Activated B cell treated with CpG ODN at 0.5 μM for 24 hours (primary cell): ENCODE data around the gene SIPA1. TPM values are rescaled to one million over a fixed set of nuclear protein-coding genes. Genes with fewer than 3 reads are reported as not detected.

Experiments
- ATAC-seq: fragments of 200-7000 bp; cut with Tn5 transposase; one replicate; pipeline ENCODE4 v1.10.0; 2021; ENCODE audit warnings: low read depth, mild to moderate bottlenecking, moderate library complexity
- CTCF ChIA-PET: fragments of 350-600 bp; sonication (Branson Sonifier 250); formaldehyde crosslinking; loops from one replicate; lab custom pipeline; 2021; ENCODE audit warnings: antibody characterized with exemption; lab: Charles Lee
- POLR2A ChIA-PET: fragments of 350-600 bp; sonication (Branson Sonifier 250); formaldehyde crosslinking; loops from one replicate; lab custom pipeline; 2021; ENCODE audit warnings: antibody characterized with exemption; lab: Charles Lee
- DNase-seq: peaks from one replicate; pipeline ENCODE4 v3.0.0; 2022
- H3K27ac Mint-ChIP-seq: one replicate; pipeline ENCODE4 v1.8.0; 2020; ENCODE audit warnings: mixed read lengths
- H3K27me3 Mint-ChIP-seq: one replicate; pipeline ENCODE4 v1.8.0; 2021; ENCODE audit warnings: mixed read lengths
- H3K36me3 Mint-ChIP-seq: one replicate; pipeline ENCODE4 v1.8.0; 2021; ENCODE audit warnings: low read depth, mixed read lengths
- H3K4me1 Mint-ChIP-seq: one replicate; pipeline ENCODE4 v1.8.0; 2021; ENCODE audit warnings: mixed read lengths
- H3K4me3 Mint-ChIP-seq: one replicate; pipeline ENCODE4 v1.8.0; 2020; ENCODE audit warnings: mild to moderate bottlenecking, mixed read lengths
- H3K9me3 Mint-ChIP-seq: one replicate; pipeline ENCODE4 v1.8.0; 2020; ENCODE audit warnings: mixed read lengths
- intact Hi-C: fragments of 100-400 bp; cut with micrococcal nuclease; formaldehyde crosslinking; loops from one replicate; pipeline ENCODE4 v1.15.1; 2024
- total RNA-seq: library from RNA; stranded (reverse); gene quantifications from 2 replicates; pipeline ENCODE4 v1.2.3, GENCODE V29; 2022
- TF ChIP-seq, protein P1 (sequence below): fragments of 200-600 bp; IDR thresholded peaks from one replicate; pipeline ENCODE4 v1.8.0; 2022; ENCODE audit warnings: antibody characterized with exemption, mild to moderate bottlenecking

The SIPA1 gene
- total RNA-seq, 1 donor from 2014 or later, result 252 TPM

DNA sequence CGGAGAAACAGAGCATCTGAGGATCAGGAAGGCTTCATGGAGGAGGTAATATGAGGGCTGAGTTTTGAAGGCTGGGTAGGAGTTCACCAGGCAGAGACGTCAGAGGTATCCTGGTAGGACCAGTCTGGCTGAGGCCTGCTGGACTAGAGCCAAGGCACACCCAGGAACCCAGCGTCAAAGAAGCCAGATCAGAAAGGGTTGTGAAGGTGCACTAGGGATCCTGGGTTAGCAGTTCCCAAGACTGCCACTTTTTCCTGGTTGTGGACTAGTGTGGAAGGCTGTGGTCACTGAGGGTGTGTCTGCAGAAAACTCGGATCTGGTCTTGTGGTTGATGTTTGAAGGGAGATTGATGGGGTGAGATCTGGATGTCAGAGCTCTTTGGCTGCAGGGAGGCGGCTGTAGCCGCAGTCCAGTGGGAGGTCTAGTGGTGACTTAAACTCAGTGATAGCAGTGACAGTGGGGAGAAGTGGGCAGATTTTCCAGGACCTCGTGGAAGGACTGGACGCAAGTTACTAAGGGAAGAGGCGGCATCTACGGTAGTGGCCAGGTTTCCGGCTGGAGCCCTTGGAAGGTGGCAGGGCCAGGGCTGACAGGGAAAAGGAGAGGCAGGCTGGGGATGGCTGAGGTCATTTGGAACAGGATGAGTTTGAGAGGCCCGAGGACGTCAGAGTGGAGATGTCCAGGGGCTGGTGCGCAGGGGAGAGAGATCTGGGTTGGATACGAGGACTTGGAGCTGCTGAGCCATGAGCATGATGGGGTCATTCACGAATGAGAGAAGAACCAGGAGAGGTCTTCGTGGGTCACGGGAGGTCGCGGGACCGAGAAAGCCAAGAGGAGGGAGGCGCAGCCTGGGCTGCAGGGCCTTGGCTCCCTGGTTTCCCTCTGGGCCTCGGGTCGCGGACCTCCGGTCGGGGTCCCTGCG is 13.9 kb downstream of the SIPA1 start:
- ATAC-seq (no peak), DNase-seq (no peak)
- TF ChIP-seq, protein P1, sequence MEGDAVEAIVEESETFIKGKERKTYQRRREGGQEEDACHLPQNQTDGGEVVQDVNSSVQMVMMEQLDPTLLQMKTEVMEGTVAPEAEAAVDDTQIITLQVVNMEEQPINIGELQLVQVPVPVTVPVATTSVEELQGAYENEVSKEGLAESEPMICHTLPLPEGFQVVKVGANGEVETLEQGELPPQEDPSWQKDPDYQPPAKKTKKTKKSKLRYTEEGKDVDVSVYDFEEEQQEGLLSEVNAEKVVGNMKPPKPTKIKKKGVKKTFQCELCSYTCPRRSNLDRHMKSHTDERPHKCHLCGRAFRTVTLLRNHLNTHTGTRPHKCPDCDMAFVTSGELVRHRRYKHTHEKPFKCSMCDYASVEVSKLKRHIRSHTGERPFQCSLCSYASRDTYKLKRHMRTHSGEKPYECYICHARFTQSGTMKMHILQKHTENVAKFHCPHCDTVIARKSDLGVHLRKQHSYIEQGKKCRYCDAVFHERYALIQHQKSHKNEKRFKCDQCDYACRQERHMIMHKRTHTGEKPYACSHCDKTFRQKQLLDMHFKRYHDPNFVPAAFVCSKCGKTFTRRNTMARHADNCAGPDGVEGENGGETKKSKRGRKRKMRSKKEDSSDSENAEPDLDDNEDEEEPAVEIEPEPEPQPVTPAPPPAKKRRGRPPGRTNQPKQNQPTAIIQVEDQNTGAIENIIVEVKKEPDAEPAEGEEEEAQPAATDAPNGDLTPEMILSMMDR, result no peak
- Mint-ChIP-seq H3K9me3 (no peaks in the 10 kb centered on the region), H3K27ac (peak overlapping the region; percentile 89), H3K27me3 (no peaks in the 10 kb centered on the region), H3K4me3 (peak overlapping the region; percentile 90), H3K36me3 (peaks cover 77% of the 10 kb centered on the region), H3K4me1 (peaks cover 44% of the 10 kb centered on the region)
- intact Hi-C loops, result loop anchor here (1.0 kb wide), 4 partner anchors 11 to 82 kb away; partner anchors contain the start of genes PCNX3 and ZNRD2
- ChIA-PET POLR2A (interaction anchor here (0.6 to 19.4 kb wide), 16 partner anchors 10 to 828 kb away, joined by 3 to 617 read pairs (median 4); partner anchors contain the start of genes CFL1, DPP3, KAT5 and PCNX3), CTCF (interaction anchor here (1.6 to 3.2 kb wide), 2 partner anchors 11 to 26 kb away, joined by 5 to 12 read pairs; no protein-coding TSS in a partner anchor)

DNA sequence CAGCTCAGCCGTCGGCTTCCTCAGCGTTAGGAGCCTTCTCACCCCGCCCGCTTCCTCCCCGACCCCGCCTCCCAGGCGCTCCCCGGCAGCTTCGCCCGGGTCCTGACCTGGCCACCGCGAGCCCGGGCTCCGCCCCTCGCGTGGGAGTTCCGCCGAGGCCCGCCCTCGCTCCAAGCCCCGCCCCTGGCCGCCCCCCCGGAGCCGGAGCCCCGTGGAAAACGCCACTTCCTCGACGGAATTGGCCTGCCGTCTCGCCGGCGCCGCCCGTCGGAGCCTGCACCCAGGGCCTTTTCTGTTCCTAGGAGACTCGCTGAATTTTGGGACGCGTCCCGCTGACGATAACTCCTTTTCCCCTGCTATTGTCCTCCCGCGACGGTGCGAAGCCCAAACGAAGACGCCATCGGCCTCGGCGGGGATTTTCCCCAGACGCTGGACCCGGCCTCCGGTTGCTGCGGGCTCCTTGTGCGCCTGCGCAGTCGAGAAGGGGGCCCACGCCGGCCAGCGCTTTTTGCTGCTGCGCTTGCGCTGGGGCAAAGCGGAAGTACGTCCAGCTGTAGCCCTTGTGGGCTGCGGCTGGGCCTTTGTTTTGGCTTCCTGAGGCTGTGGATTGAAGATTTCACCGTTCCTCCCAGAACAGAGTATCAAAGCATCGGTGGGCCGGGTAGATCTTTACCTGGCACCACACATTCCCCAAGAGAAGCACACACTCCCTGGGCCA is 14.8 kb downstream of the SIPA1 start:
- TF ChIP-seq, protein P1, result no peak
- Mint-ChIP-seq H3K36me3 (peaks cover 84% of the 10 kb centered on the region), H3K9me3 (no peaks in the 10 kb centered on the region), H3K4me3 (peak overlapping the region; percentile 90), H3K27me3 (no peaks in the 10 kb centered on the region), H3K4me1 (peaks cover 44% of the 10 kb centered on the region), H3K27ac (peak overlapping the region; percentile 95)
- ATAC-seq (peak; percentile 89), DNase-seq (peak; percentile 98)
- intact Hi-C loops, result loop anchor here (1.0 kb wide), 4 partner anchors 11 to 82 kb away; partner anchors contain the start of genes PCNX3 and ZNRD2
- POLR2A ChIA-PET, result interaction anchor here (0.5 to 19.4 kb wide), 22 partner anchors 10 to 827 kb away, joined by 3 to 617 read pairs (median 4); partner anchors contain the start of genes AP5B1, CCDC85B, CFL1 and DPP3
- CTCF ChIA-PET, result interaction anchor here (1.6 to 3.2 kb wide), 2 partner anchors 12 to 27 kb away, joined by 5 to 12 read pairs; no protein-coding TSS in a partner anchor

DNA sequence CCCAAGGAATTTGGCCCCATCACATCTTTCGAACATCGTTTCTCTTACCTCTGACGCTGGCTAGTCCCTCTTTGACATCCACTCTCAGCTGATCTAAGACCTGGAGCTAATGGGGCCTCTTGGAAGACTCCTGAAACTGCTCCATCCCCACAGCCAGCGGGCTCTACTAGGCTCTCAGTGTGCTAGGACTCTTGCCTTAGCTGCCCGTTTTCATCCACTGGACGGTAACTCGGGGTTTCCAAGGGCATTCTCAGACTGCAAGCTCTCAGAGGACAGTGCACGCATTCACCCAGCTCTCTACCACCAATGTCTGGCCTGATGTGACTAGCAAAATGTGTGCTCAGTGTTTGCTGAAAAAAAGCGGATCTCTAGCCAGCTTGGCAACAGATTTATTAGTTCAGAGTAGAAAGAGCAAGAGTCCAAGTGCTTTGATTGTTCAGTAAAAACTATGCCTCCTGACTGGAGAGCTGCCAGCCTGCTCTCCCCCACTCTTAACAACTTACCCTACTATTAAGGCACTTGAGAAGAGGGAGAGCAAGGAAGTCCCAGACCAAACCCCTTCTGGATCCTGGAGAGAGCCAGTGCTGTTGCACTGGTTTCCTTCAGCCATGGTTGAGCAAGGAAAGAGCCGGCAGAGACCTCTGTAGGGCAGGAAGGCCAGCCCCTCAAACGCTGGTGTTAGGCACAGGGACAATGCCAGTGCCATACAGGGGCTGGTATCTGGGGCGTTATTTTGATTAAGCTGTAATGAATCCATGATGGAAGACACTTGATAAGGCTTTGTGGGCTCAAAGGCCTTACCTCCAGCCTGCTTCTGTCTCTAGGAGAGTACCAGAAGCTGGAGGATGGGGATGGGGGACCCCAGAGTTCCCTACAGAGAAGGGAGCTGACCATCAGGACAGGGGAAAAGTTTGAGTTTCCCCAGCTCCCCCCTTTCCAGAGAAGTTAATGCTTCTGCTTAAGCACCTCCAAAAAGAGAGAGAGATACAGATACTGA is 15.6 kb downstream of the SIPA1 start:
- peak overlapping the region; percentile 95 for H3K27ac Mint-ChIP-seq
- ChIA-PET CTCF (interaction anchor here (3.2 kb wide), 1 partner anchor 27 kb away, joined by 12 read pairs; no protein-coding TSS in a partner anchor), POLR2A (interaction anchor here (0.5 to 19.4 kb wide), 16 partner anchors 9 to 826 kb away, joined by 3 to 617 read pairs (median 4); partner anchors contain the start of genes AP5B1, CCDC85B, DPP3 and KAT5)
- no peak for DNase-seq
- H3K36me3 Mint-ChIP-seq, result peaks cover 85% of the 10 kb centered on the region
- ATAC-seq, result no peak
- H3K4me1 Mint-ChIP-seq, result peaks cover 45% of the 10 kb centered on the region
- no peaks in the 10 kb centered on the region for H3K9me3 Mint-ChIP-seq
- H3K4me3 Mint-ChIP-seq, result peak overlapping the region; percentile 90
- TF ChIP-seq, protein P1, result no peak
- intact Hi-C loops, result no loop called here
- H3K27me3 Mint-ChIP-seq, result no peaks in the 10 kb centered on the region
